Measurements from ENCODE around the gene SNX20. TPM values are rescaled to one million over a fixed set of nuclear protein-coding genes. Genes with fewer than 3 reads are reported as not detected.
A peak's percentile ranks its signal among the peaks of the same experiment; 100 is the strongest.

SNX20 gene
- total RNA-seq, 4 donors from 2014 or later: 0.17 to 4.0 (median 1.9) TPM

- Histone ChIP-seq H3K4me1 (peaks cover 0 to under 1% of the 10 kb centered on the region in 2 donors), H3K27me3 (no peaks in the 10 kb centered on the region), H3K36me3 (no peaks in the 10 kb centered on the region), H3K9me3 (no peaks in the 10 kb centered on the region), H3K4me3 (no peak overlapping the region), H3K27ac (no peak overlapping the region)
- TF ChIP-seq CTCF (IDR thresholded peaks at IDR 0.05 in 4 of 5, conservative IDR thresholded peaks at IDR 0.05 in 1 of 5): no peak
- no peak for TF ChIP-seq POLR2A (IDR thresholded peaks at IDR 0.05)
- ATAC-seq: no peak
- DNase-seq: no peak
- in situ Hi-C loops (cut with MboI; ENCODE audit: low sequenced_read_pairs in 4 of 4): no loop called here
- intact Hi-C loops (cut with DNase I; ENCODE audit: low total_unique reads): no loop called here
Observed at GRCh38 chr16:50717494-50717893, 36.4 kb upstream of the SNX20 start.

GRCh38 chr16:50717091-50717490, 36.0 kb upstream of the SNX20 start:
- TF ChIP-seq CTCF (IDR thresholded peaks at IDR 0.05 in 4 of 5, conservative IDR thresholded peaks at IDR 0.05 in 1 of 5) (no peak), POLR2A (IDR thresholded peaks at IDR 0.05) (no peak)
- intact Hi-C loops (cut with DNase I; ENCODE audit: low total_unique reads): no loop called here
- no peaks in the 10 kb centered on the region for H3K9me3 ChIP-seq
- no peak overlapping the region for H3K27ac ChIP-seq
- no peak for DNase-seq
- H3K4me3 ChIP-seq: no peak overlapping the region
- in situ Hi-C loops (cut with MboI; ENCODE audit: low sequenced_read_pairs in 4 of 4): no loop called here
- H3K27me3 ChIP-seq: no peaks in the 10 kb centered on the region
- ATAC-seq: no peak
- no peaks in the 10 kb centered on the region for H3K36me3 ChIP-seq
- H3K4me1 ChIP-seq: peaks cover 3 to 5% of the 10 kb centered on the region in 2 donors

GRCh38 chr16:50712956-50713355, 31.8 kb upstream of the SNX20 start:
- DNase-seq (no peak), ATAC-seq (no peak)
- peaks cover 12 to 20% of the 10 kb centered on the region in 2 donors for H3K4me1 ChIP-seq
- TF ChIP-seq POLR2A (IDR thresholded peaks at IDR 0.05) (no peak), CTCF (IDR thresholded peaks at IDR 0.05 in 4 of 5, conservative IDR thresholded peaks at IDR 0.05 in 1 of 5) (no peak)
- H3K4me3 ChIP-seq: no peak overlapping the region
- no peak overlapping the region for H3K27ac ChIP-seq
- no peaks in the 10 kb centered on the region for H3K36me3 ChIP-seq
- in situ Hi-C loops (cut with MboI; ENCODE audit: low sequenced_read_pairs in 4 of 4): no loop called here
- no peaks in the 10 kb centered on the region for H3K27me3 ChIP-seq
- H3K9me3 ChIP-seq: no peaks in the 10 kb centered on the region
- intact Hi-C loops (cut with DNase I; ENCODE audit: low total_unique reads): no loop called here

- Histone ChIP-seq H3K27me3 (no peaks in the 10 kb centered on the region), H3K36me3 (no peaks in the 10 kb centered on the region), H3K4me3 (no peak overlapping the region), H3K9me3 (no peaks in the 10 kb centered on the region), H3K4me1 (peaks cover 12 to 20% of the 10 kb centered on the region in 2 donors), H3K27ac (peak overlapping the region in 3 of 4 donors; percentile 52 to 73 (median 71))
- DNase-seq (no peak), ATAC-seq (no peak)
- intact Hi-C loops (cut with DNase I; ENCODE audit: low total_unique reads) (no loop called here), in situ Hi-C loops (cut with MboI; ENCODE audit: low sequenced_read_pairs in 4 of 4) (no loop called here)
- TF ChIP-seq POLR2A (IDR thresholded peaks at IDR 0.05): no peak
- no peak for TF ChIP-seq CTCF (IDR thresholded peaks at IDR 0.05 in 4 of 5, conservative IDR thresholded peaks at IDR 0.05 in 1 of 5)
Observed at GRCh38 chr16:50712560-50712898, 31.4 kb upstream of the SNX20 start.

GRCh38 chr16:50711862-50712559, 30.9 kb upstream of the SNX20 start:
- no peak for TF ChIP-seq POLR2A (IDR thresholded peaks at IDR 0.05)
- no peak for TF ChIP-seq CTCF (IDR thresholded peaks at IDR 0.05 in 4 of 5, conservative IDR thresholded peaks at IDR 0.05 in 1 of 5)
- no peak overlapping the region for H3K4me3 ChIP-seq
- DNase-seq: peak; percentile 84 to 91
- H3K4me1 ChIP-seq: peaks cover 12 to 20% of the 10 kb centered on the region in 2 donors
- intact Hi-C loops (cut with DNase I; ENCODE audit: low total_unique reads) (no loop called here), in situ Hi-C loops (cut with MboI; ENCODE audit: low sequenced_read_pairs in 4 of 4) (no loop called here)
- H3K27me3 ChIP-seq: no peaks in the 10 kb centered on the region
- no peaks in the 10 kb centered on the region for H3K9me3 ChIP-seq
- H3K36me3 ChIP-seq: no peaks in the 10 kb centered on the region
- H3K27ac ChIP-seq: peak overlapping the region; percentile 52 to 73 (median 66)
- ATAC-seq: peak; percentile 90 to 92

Data from gastrocnemius medialis (tissue), 4 donors.